Measurements from ENCODE around the gene KIAA1671.

Gene KIAA1671

DNA sequence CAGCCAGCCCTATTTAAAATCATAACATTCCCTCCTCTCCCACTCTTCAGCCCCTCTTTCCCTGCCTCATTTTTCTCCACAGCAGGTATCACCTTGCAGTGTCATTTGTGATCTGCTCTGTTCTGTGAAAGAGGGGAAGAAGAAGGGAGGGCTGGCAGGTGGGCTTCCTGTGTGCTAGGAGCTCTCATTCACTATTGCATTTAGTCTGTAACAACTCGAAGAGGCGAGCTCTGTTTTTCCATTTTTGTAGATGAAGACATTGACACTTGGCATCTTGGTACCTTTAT lies 195.1 kb downstream of the KIAA1671 start:
- no peak for DNase-seq (ENCODE audit: low read depth)

DNA sequence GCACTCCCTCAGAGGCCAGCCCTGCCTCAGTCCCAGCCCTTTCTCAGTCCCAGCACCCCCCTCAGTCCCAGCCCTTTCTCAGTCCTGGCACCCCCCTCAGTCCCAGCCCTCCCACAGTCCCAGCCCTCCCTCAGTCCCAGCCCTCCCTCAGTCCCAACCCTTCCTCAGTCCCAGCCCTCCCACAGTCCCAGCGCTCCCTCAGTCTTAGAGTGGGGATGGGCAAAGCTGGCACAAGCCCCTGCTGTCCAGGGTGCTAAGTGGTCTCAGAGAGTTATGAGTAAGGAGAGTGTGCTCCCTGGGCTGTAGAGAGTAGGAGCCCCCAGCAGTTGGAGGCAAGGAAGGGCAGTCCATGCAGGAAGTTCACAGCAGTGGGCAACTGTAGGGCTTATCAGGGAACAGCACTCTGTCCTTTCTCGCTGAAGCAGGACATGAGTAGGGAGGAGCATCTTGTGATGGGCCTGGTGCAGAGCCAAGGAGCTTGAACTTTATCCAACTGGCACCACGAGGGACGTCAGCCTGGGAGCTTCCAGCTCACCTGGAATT lies 195.7 kb downstream of the KIAA1671 start:
- DNase-seq (ENCODE audit: low read depth), result no peak

DNA sequence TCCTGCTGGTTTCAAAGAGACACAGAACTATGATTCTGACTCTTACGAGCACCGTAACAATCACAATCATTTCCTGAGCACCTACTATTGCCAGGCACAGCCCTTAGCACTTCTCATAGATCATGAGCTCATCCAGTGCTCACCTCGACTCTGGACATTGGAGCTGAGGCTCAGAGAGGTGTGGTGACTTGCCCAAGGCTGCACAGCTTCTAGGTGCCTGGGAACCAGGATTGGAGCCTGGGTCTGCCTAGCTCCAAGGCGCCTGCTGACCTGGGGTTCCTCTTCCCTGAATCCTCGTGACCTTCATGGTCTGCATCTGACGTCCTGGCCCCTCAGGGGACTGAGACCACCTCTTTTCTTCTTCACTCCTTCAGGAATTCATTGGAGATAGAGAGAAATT lies 196.5 kb downstream of the KIAA1671 start:
- DNase-seq (ENCODE audit: low read depth), result no peak

DNA sequence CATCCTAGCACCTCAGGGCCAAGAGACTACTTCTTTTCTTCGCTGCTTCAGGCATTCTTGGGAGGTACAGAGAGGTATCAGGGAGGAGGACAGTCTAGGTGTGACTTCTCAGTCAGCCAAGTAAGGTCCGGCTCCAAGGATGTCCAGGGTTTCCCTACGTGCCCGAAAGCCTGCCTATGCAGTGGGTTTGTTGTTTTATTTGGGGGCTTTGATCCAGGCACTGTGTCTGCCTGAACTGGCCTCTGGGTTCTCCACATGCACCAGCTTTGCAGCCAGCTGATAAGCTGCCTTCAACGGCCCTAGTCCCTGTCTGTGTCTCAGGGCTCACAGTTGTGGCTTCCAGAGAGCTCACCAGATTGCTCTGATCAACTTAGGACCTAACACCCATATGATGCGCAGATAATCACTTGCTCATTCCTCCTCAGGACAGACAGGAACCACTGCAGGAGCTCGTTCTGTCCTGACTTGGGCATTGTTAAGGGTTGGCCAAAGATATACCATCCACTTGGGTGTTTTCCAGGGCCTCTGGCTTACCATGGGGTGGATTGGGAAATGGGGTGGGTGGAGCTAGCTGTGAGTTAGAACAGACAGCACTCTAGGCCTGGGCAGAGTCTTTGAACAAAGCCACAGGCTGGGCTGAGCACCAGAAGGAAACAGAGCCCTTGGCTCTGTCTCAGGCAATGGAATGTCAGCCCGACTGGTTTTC lies 201.6 kb downstream of the KIAA1671 start:
- DNase-seq (ENCODE audit: low read depth), result no peak

DNA sequence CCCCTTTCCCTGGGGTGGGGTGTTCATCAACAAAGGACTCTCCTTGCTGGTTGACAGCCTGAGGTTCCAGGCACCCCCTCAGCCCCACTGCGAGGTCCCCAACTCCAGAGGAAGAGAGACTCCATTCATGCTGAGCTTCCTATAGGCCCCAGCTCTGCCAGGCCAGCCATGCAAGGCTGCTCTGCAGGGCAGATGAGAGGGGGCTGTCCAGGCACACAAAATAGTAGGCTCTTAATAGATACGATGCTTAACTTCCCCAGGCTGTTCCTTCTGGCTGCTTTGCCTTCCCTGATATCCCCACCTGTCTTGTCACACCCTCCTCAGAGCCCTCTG lies 202.1 kb downstream of the KIAA1671 start:
- no peak for DNase-seq (ENCODE audit: low read depth)

DNA sequence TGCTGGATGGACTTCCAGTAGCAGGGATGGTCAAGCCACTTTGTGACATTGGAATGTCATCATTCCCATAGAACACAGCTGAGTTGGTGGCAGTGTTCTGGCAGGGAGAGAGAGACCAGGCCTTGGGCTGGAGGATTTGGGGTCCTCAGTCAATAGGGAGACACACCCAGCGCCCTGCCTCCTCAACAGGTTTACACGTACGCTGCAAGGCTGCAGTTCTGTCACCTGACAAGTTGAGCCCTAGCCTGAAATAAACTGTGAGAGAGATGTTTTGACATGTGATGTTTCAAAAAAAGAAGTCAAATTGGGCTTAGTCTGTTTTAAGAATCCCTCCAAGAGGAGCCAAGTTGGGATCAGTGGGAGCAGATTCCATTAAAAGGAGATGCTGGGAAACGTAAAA lies 204.2 kb downstream of the KIAA1671 start:
- DNase-seq (ENCODE audit: low read depth), result no peak

DNA sequence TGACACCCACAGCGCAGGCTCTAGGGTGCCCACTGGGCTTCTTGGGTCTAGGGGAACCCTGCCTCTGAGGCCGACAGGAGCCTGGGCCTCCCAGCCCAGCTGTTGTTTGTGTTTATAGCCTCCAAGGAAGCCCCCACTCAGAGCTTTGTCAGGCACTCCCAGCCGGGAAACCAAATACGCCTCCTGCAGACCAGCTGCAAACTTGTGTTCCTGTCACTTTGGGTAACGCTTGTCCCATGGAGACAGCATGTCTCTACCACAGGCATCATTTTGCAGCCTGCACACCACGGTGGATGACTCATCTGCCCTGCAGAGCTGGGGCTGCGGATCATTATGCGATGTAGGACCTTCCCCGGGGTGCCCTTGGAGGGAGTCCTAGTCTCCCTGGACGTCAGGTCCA lies 206.5 kb downstream of the KIAA1671 start:
- DNase-seq (ENCODE audit: low read depth), result no peak

DNA sequence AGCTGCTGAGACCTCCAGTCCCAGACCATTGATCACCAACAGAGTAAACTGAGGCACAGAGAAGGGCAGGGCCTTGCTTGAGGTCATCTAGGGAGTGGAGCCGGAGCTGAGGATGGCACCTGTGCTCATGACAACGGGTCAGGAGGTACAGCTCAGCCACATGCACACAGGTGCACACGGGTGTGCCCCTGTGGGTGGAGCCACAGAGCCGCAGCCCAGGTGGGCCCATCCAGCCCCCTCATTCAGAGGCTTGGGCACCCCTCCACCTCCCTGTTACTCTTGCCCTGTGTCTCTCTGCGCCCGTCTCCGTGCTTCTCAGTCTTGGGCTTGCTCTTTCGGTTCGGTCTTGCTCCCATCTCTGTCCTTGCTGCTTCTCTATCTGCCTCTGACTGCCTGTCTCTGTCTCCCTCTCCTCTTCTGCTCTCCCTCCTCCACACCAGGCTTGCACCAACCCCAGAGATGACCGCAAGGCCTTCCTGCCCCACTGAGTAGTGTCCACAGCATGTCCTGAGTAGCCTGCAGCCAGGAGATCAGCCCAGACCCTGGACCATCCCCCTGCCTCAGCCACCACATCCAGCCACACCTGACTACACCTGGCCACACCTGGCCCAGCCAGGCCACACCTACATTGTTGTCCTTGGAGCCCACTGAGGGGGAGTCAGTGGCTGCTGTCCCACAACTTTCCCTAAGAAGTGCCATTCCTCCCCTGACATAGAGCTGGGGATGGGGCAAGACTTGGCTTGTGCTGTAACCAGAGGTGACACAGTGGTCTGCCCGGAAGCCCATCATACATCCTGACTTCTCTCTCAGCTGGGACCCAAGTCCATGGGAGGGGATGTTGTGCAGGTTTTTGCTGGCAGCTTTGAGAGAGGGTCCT lies 207.8 kb downstream of the KIAA1671 start:
- DNase-seq (ENCODE audit: low read depth), result no peak

DNA sequence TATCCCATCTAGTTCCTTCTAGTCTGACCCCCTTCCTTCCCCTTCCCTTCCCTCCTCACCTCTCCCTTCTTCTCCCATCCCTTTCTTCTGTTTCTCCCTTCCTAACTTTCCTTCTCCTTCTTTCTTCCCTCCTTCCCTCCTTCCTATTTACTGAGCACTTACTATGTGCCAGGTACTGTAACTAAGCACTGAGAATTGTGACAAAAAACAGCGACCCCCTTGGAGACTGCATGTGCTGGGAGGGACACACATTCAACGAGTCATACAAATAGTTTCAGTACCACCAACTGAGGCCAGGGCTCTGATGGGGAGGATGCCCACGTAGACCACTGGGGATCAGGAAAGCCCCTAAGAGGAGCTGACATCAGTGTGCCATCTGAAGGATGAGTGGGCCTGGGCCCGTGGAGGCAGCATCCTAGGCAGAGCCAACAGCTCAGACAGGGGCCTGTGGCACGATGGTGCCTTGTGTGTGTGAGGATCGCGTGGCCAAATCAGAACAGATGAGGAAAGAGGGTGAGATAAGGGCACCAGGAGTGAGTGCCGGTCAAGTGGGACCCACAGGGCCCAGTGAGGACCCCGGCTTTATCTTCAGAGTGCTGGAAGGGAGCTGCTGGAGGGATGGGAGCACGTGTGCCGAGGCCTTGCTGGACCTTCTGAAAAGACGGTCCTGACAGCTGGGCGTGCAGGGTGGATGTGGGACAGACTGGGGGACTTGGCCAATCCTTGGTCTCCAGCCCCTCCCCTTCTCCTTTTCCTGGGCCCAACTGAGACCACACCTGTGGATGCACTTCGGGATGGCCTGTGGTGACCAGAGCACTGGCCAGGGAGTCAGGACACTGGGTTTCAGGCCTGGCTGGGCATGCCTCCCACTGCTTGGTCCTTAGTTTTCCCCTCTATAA lies 208.8 kb downstream of the KIAA1671 start:
- DNase-seq (ENCODE audit: low read depth), result no peak

DNA sequence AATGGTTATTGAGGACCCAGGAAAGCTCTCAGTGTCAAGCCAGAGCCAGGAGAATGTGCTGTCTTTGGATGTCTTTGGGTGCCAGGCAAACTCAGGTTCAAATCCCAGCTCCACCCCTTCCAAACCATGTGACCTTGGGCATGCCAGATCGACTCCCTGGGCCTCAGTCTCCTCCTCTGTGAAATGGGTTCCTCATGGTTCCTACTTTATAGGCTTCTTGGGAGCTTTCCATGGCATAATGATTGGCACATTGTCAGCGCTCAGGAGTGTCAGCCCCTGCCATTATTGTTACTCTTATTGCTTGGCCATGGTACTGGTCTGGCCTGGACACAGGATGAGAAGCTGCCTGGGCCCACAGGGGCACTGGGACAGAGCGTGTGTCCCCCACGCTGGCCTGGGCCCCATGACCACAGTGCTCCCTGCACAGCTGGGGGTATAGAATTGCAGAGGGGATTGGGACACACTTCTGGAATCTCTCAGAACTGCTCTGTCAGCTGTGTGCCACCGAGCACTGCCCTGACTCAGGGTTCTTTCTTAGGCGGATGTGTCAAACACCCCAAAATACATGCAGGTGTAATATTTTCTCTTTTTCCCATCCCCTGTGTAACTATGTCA lies 209.5 kb downstream of the KIAA1671 start:
- DNase-seq (ENCODE audit: low read depth), result no peak

DNA sequence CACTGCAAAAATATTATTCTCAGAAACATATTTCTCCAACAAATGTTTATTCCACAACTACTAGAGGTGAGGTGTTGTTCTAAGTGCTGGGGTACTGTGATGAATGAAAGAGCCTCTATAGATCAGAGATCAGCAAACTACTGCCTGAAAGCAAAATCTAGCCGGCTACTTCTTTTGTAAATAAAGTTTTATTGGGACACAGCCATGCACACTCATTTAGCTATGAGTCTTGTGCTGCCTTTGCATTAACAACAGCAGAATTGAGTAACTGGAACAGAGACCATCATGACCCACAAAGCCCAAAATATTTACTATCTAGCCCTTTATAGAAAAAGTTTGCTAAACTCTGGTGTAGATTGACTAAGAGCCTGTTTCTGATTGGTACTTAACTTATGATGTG lies 210.0 kb downstream of the KIAA1671 start:
- DNase-seq (ENCODE audit: low read depth), result no peak

DNA sequence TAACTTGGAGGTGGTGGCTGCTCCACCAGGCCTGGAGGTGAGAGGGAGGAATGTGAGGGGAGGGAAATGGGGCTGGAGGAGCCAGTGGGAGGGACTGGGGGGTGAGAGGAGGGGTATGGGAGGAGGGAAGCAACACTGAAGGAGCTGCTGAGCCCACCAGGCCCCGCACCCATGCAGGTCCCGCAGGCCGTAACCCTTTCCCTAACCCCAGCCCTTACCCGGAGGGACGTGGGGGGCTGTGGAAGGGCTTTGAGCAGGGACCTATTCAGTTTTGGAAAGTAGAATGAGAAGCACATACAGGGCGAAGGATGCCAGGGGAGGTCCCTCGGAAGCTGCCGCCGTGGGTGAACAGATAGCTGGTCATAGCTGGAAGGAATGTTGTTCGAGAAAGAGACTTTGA lies 213.3 kb downstream of the KIAA1671 start:
- DNase-seq (ENCODE audit: low read depth), result no peak

DNA sequence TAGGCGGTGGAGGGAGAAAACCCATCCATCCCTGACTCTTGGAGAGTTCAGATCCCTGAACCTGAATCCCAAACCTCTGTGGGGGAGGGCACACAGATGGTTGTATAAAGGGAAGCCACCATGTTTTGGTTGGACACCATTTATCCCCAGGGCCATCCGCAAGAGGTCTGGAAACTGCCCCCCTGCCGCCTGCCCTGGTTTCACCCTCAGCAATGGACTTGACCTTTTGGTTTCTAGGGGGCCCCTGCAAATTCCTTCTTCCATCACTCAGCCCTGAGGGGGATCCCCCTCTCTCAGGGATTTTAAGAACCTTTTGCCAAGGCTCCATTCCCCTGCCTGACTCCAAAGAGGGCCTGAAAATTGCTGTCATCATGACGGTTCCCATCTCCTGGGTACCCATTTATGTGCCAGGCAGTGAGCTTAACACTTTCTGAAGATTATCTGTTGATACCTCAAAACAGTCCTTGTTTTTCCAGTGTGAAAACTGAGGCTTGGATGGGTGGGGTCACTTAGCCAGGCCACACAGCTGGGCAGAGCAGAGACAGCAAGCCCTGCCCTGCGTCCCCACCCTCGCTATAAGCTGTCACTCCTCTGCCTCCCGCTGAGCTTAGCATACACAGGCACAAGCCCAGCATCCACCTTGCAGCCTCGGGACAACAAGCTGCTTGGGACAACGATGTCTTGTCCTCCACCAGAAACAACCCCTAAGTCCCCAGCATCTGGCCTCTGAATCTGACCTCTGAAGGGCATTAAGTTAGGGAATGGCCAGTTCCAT lies 213.9 kb downstream of the KIAA1671 start:
- DNase-seq (ENCODE audit: low read depth), result no peak

DNA sequence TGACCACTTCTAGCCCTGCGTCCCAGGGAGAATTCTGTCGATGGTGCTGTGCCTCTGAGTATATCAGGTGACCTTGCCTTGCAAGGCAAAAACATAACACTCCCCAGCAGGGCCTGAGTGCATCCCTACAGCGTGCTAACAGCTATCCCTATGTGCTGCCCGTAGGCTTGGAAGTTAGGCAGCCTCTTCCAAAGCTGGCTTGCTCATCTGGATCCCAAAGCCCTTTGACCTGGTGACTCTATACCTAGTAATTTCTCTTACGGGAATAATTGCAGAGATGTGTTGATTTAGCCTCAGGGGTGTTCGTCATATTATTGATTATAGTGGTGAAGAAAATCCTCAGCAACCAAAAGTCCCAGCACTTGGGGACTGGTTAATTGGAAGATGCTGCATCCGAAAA lies 214.6 kb downstream of the KIAA1671 start:
- no peak for DNase-seq (ENCODE audit: low read depth)

DNA sequence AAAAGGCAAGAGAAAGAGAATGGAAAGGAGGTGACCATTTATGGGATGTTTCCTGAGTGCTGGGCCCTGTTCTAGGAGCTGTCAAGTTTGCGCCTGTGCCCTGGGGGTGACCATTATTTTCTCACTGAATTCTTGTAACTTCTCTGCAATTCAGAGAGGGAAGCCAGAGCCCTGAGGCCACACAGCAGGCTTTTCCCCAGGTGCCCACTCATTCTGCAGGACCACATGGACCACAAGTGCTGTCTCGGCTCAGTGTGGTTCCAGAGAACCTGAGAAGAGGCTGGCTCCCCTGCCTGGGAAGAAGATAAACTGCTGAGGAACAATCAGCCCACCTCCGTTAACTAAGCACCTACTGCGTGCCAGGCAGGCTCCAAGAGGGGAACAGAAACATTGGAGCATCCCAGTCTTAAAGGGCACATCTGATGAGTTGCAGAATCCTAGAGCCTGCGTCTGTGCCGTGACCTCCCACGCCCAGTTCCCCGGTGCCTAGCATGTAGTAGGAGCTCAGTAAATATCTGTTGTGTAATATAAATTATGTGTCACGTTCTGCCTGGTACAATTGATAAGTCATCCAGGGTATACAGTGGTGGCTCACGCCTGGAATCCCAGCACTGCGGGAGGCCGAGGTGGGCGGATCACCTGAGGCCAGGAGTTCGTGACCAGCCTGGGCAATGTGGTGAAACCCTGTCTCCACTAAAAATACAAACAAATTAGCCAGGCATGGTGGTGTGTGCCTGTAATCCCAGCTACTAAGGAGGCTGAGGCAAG lies 215.5 kb downstream of the KIAA1671 start:
- no peak for DNase-seq (ENCODE audit: low read depth)

DNA sequence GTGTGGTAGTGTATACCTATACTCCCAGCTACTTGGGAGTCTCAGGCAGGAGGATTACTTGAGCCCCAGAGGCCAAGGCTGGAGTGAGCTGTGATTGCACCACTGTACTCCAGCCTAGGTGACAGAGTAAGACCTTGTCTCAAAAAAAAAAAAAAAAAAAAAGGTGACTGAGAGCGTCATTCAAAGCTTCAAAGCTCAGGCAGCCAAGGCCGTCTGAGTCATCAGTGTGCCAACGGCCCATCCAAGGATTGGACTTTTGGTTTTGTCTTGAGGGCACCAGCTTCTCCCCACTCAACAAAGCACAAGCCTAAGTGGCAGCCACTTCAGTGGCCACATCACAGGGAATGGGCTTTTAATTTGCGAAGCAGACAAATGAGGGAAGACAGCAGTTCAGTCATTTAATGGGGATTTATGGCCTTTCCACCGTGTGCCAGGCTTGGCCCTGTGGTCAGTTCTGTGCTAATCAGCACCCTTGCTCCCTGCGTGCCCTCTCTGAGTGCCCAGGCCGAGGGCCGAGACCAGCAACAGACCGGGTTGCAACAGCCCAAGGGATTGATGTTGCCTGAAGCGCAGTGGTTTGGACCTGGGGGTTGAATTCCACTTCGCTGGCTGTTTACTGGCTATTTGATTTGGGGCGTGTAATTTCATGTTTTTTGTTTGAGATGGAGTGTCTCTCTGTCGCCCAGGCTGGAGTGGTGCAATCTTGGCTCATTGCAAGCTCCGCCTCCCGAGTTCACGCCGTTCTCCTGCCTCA lies 216.9 kb downstream of the KIAA1671 start:
- DNase-seq (ENCODE audit: low read depth), result no peak

DNA sequence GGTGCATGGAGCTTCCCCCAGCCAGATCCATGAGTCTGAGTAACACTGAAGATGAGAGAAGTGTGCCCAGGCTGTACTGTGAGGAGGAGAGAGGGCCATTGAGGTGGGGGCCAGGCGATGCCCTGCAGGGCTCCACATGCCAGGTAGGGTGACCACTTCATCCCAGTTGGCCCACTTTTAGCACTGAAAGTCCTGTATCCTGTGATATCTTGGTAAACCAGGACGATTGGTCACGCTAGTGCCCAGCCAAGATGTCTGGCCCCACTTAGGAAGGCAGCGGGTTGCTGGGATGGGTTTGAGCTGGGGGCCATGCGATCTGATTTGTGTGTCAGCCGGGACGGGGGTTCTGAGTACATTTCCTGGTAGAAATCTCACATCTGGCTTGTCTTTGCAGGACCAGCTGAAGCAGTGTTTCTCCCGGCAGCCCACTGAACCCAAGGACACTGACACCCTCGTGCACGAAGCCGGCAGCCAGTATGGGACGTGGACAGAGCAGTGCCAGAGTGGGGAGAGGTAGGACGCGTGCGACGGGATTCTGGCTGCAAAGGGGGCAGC lies 218.0 kb downstream of the KIAA1671 start:
- no peak for DNase-seq (ENCODE audit: low read depth)

DNA sequence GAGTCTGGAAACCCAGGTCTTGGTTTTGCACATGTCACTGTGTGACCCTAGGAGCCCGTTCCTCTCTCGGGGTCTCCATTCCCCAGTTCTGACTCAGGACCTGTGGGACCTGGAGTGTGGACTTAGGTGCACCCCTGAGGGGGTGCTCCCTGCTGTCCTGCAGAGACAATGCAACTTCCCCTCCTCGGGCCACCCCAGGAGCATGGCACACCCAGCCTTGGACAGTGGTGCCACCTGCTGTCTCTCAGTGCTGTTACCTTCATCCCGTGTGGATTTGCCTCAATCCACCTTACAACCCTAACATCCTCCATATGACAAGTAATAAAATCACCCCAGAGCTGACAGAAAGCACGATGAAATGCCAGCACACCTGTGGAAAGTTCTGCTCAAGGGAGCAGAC lies 219.6 kb downstream of the KIAA1671 start:
- DNase-seq (ENCODE audit: low read depth), result no peak

DNA sequence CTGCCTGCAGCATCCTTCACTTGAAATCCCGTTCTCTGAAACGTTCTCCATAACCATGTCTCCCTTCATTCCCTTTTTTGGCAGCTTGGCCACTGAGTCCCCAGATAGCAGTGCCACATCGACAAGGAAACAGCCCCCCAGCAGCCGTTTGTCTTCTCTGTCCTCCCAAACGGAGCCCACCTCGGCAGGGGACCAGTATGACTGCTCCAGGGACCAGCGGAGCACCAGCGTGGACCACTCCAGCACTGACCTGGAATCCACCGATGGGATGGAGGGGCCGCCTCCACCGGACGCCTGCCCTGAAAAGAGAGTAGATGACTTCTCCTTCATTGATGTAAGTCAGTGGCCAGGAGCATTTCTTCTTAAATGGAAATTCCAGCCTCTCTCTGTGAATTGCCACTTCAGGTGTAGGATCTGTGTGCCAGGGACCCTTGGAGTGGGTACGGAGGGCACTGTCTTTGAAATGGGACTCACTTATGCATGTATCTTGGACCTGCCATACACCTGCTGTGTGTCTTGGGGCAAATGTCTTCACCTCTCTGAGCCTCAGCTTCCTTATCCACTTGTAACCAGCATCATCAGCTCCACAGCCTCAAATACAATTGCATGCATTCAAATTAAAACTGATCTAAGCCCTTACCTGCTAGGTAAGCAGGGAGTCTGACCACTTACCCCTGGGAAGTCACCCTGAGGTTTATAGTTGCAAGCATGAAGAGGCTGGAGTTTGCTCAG lies 221.8 kb downstream of the KIAA1671 start:
- DNase-seq (ENCODE audit: low read depth), result no peak

All from stimulated activated CD8-positive, alpha-beta memory T cell treated with anti-CD3 and anti-CD28 coated beads, Interleukin-15, amount 100 ng/mL, for 1 hour (primary cell).